WERI-Rb-1 (cell line): ENCODE data around the gene ACTR1A.

Source experiments
- DNase-seq: peaks from one replicate; pipeline ENCODE4 v3.0.0-alpha.2; 2020
- H3K27ac ChIP-seq: fragments of 250-450 bp; sonication (Bioruptor Pico); 2 replicates; pipeline ENCODE4 v1.5.1; 2020; ENCODE audit warnings: mild to moderate bottlenecking, moderate library complexity
- H3K27me3 ChIP-seq: fragments of 250-450 bp; sonication (Bioruptor Pico); 2 replicates; pipeline ENCODE4 v1.5.1; 2021; ENCODE audit warnings: mild to moderate bottlenecking, low read depth, moderate library complexity; ENCODE audit not compliant: insufficient read depth, severe bottlenecking
- H3K36me3 ChIP-seq: fragments of 250-450 bp; sonication (Bioruptor Pico); 2 replicates; pipeline ENCODE4 v1.5.1; 2020; ENCODE audit warnings: mild to moderate bottlenecking, moderate library complexity
- H3K4me3 ChIP-seq: 2 replicates; pipeline ENCODE4 v1.5.1; 2011; ENCODE audit warnings: low read depth, mild to moderate bottlenecking, control low read depth, low read length
- H3K9me3 ChIP-seq: fragments of 250-450 bp; sonication (Bioruptor Pico); 2 replicates; pipeline ENCODE4 v1.5.1; 2021; ENCODE audit warnings: mild to moderate bottlenecking, moderate library complexity; ENCODE audit not compliant: severe bottlenecking
- TF ChIP-seq, protein P1 (sequence below): IDR thresholded peaks from 2 replicates; pipeline ENCODE4 v1.5.1; 2011; ENCODE audit warnings: low read depth, mild to moderate bottlenecking, control low read depth, inconsistent platforms, low read length

The ACTR1A gene

DNA sequence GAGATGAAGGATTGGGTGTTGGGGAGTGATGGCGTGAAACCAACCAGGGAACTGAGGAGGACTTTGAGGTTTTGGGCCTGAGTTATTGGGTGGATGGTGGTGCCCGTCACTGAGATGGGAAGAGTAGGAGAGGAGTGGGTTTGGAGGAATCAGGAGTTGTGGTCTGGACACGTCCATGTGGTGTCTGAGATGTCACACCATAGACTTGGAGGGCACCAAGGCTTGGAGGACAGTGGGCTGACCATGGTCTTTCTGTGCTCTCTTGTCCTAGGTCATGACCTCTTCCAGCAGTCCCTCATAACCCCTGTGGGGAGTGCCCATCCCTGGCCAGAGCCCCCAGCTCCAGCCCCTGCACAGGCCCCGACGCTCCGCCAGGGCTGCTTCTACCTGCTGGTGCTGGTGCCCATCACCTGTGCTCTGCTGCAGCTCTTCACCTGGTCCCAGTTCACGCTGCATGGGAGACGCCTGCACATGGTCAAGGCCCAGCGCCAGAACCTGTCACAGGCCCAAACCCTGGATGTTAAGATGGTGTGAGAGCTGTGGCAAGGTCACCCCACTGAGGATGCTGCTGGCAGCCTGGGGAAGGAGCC, 27.0 kb downstream of the ACTR1A start:
- Histone ChIP-seq H3K4me3 (no peak overlapping the region), H3K36me3 (peaks cover 58% of the 10 kb centered on the region)
- TF ChIP-seq, protein P1, sequence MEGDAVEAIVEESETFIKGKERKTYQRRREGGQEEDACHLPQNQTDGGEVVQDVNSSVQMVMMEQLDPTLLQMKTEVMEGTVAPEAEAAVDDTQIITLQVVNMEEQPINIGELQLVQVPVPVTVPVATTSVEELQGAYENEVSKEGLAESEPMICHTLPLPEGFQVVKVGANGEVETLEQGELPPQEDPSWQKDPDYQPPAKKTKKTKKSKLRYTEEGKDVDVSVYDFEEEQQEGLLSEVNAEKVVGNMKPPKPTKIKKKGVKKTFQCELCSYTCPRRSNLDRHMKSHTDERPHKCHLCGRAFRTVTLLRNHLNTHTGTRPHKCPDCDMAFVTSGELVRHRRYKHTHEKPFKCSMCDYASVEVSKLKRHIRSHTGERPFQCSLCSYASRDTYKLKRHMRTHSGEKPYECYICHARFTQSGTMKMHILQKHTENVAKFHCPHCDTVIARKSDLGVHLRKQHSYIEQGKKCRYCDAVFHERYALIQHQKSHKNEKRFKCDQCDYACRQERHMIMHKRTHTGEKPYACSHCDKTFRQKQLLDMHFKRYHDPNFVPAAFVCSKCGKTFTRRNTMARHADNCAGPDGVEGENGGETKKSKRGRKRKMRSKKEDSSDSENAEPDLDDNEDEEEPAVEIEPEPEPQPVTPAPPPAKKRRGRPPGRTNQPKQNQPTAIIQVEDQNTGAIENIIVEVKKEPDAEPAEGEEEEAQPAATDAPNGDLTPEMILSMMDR, result no peak

GRCh38 chr10:102473445-102474331, 28.8 kb downstream of the ACTR1A start:
- Histone ChIP-seq H3K36me3 (peaks cover 52% of the 10 kb centered on the region), H3K27me3 (no peaks in the 10 kb centered on the region), H3K4me3 (no peak overlapping the region), H3K9me3 (no peaks in the 10 kb centered on the region), H3K27ac (no peak overlapping the region)
- no peak for DNase-seq
- TF ChIP-seq, protein P1, result no peak

More for the DNA sequence above, 27.0 kb downstream of the ACTR1A start:
- Histone ChIP-seq H3K27me3 (no peaks in the 10 kb centered on the region), H3K9me3 (no peaks in the 10 kb centered on the region), H3K27ac (no peak overlapping the region)
- no peak for DNase-seq

GRCh38 chr10:102470579-102471546, 31.6 kb downstream of the ACTR1A start:
- DNase-seq, result no peak
- TF ChIP-seq, protein P1, result no peak
- Histone ChIP-seq H3K4me3 (no peak overlapping the region), H3K36me3 (peaks cover 37% of the 10 kb centered on the region), H3K27me3 (no peaks in the 10 kb centered on the region), H3K9me3 (no peaks in the 10 kb centered on the region), H3K27ac (no peak overlapping the region)

- Histone ChIP-seq H3K4me3 (no peak overlapping the region), H3K36me3 (peaks cover 19% of the 10 kb centered on the region), H3K27ac (no peak overlapping the region), H3K27me3 (no peaks in the 10 kb centered on the region), H3K9me3 (no peaks in the 10 kb centered on the region)
- TF ChIP-seq, protein P1, result no peak
- DNase-seq, result no peak
Observed at GRCh38 chr10:102468683-102469082, 33.8 kb downstream of the ACTR1A start.

- Histone ChIP-seq H3K36me3 (peaks cover 16% of the 10 kb centered on the region), H3K27ac (no peak overlapping the region), H3K9me3 (no peaks in the 10 kb centered on the region), H3K27me3 (no peaks in the 10 kb centered on the region), H3K4me3 (no peak overlapping the region)
- DNase-seq, result no peak
- TF ChIP-seq, protein P1, result no peak
Observed at GRCh38 chr10:102467971-102468438, 34.5 kb downstream of the ACTR1A start.
